ENCODE results near the gene PACRG. TPM values are rescaled to one million over a fixed set of nuclear protein-coding genes. Genes with fewer than 3 reads are reported as not detected.

The PACRG gene
- total RNA-seq, 1 donor from 2014 or later = 1.2 TPM

- DNase-seq (ENCODE audit: extremely low spot score, unreplicated experiment) = no peak
- Mint-ChIP-seq H3K4me1 (ENCODE audit: unreplicated experiment) (peaks cover 20% of the 10 kb centered on the region), H3K36me3 (ENCODE audit: unreplicated experiment) (no peaks in the 10 kb centered on the region), H3K4me3 (ENCODE audit: unreplicated experiment) (no peak overlapping the region), H3K27ac (ENCODE audit: unreplicated experiment) (no peak overlapping the region), H3K9me3 (ENCODE audit: unreplicated experiment) (no peaks in the 10 kb centered on the region), H3K27me3 (ENCODE audit: unreplicated experiment) (no peaks in the 10 kb centered on the region)
- no peak for TF ChIP-seq CTCF (IDR thresholded peaks at IDR 0.05)
Observed at GRCh38 chr6:163320402-163320801, 592.6 kb downstream of the PACRG start.

- no peak for DNase-seq (ENCODE audit: extremely low spot score, unreplicated experiment)
- H3K4me3 Mint-ChIP-seq (ENCODE audit: unreplicated experiment) = no peak overlapping the region
- H3K36me3 Mint-ChIP-seq (ENCODE audit: unreplicated experiment) = no peaks in the 10 kb centered on the region
- no peaks in the 10 kb centered on the region for H3K9me3 Mint-ChIP-seq (ENCODE audit: unreplicated experiment)
- no peak overlapping the region for H3K27ac Mint-ChIP-seq (ENCODE audit: unreplicated experiment)
- H3K4me1 Mint-ChIP-seq (ENCODE audit: unreplicated experiment) = peaks cover 21% of the 10 kb centered on the region
- no peak for TF ChIP-seq CTCF (IDR thresholded peaks at IDR 0.05)
- H3K27me3 Mint-ChIP-seq (ENCODE audit: unreplicated experiment) = no peaks in the 10 kb centered on the region
Observed at GRCh38 chr6:163320804-163321203, 593.0 kb downstream of the PACRG start.

GRCh38 chr6:163321717-163322116, 593.9 kb downstream of the PACRG start:
- no peak overlapping the region for H3K4me3 Mint-ChIP-seq (ENCODE audit: unreplicated experiment)
- H3K27me3 Mint-ChIP-seq (ENCODE audit: unreplicated experiment) = no peaks in the 10 kb centered on the region
- H3K4me1 Mint-ChIP-seq (ENCODE audit: unreplicated experiment) = peaks cover 25% of the 10 kb centered on the region
- no peak overlapping the region for H3K27ac Mint-ChIP-seq (ENCODE audit: unreplicated experiment)
- no peaks in the 10 kb centered on the region for H3K9me3 Mint-ChIP-seq (ENCODE audit: unreplicated experiment)
- TF ChIP-seq CTCF (IDR thresholded peaks at IDR 0.05) = no peak
- no peaks in the 10 kb centered on the region for H3K36me3 Mint-ChIP-seq (ENCODE audit: unreplicated experiment)
- no peak for DNase-seq (ENCODE audit: extremely low spot score, unreplicated experiment)

GRCh38 chr6:163323274-163323673, 595.5 kb downstream of the PACRG start:
- H3K9me3 Mint-ChIP-seq (ENCODE audit: unreplicated experiment) = no peaks in the 10 kb centered on the region
- H3K4me3 Mint-ChIP-seq (ENCODE audit: unreplicated experiment) = no peak overlapping the region
- H3K27ac Mint-ChIP-seq (ENCODE audit: unreplicated experiment) = no peak overlapping the region
- no peaks in the 10 kb centered on the region for H3K36me3 Mint-ChIP-seq (ENCODE audit: unreplicated experiment)
- H3K4me1 Mint-ChIP-seq (ENCODE audit: unreplicated experiment) = peaks cover 29% of the 10 kb centered on the region
- DNase-seq (ENCODE audit: extremely low spot score, unreplicated experiment) = no peak
- no peak for TF ChIP-seq CTCF (IDR thresholded peaks at IDR 0.05)
- no peaks in the 10 kb centered on the region for H3K27me3 Mint-ChIP-seq (ENCODE audit: unreplicated experiment)

- Mint-ChIP-seq H3K9me3 (ENCODE audit: unreplicated experiment) (no peaks in the 10 kb centered on the region), H3K27ac (ENCODE audit: unreplicated experiment) (no peak overlapping the region), H3K4me3 (ENCODE audit: unreplicated experiment) (no peak overlapping the region), H3K27me3 (ENCODE audit: unreplicated experiment) (no peaks in the 10 kb centered on the region), H3K4me1 (ENCODE audit: unreplicated experiment) (peaks cover 29% of the 10 kb centered on the region), H3K36me3 (ENCODE audit: unreplicated experiment) (no peaks in the 10 kb centered on the region)
- TF ChIP-seq CTCF (IDR thresholded peaks at IDR 0.05) = no peak
- DNase-seq (ENCODE audit: extremely low spot score, unreplicated experiment) = no peak
Observed at GRCh38 chr6:163323705-163324104, 595.9 kb downstream of the PACRG start.

All from osteocyte (in vitro differentiated cells).